Neutrophil (primary cell): ENCODE results near the gene AGA.

ENCODE experiments used
- H3K27ac ChIP-seq: fragments of 200-600 bp; sonication (generic); 2 replicates; pipeline ENCODE4 v1.5.1; 2016; ENCODE audit warnings: mild to moderate bottlenecking, moderate library complexity
- H3K27me3 ChIP-seq: fragments of 200-600 bp; sonication (generic); 2 replicates; pipeline ENCODE4 v1.6.0; 2016; ENCODE audit warnings: mild to moderate bottlenecking
- H3K36me3 ChIP-seq: fragments of 200-600 bp; sonication (generic); 2 replicates; pipeline ENCODE4 v1.5.1; 2017
- H3K4me1 ChIP-seq, 2 experiments: fragments of 200-600 bp in 1 of 2; sonication (generic) in 1 of 2; 1 replicate in 1 of 2; 2 replicates in 1 of 2; pipeline versions ENCODE4 v1.5.1 to v1.6.1; 2013 to 2016; ENCODE audit warnings: low read depth in 1 of 2, low read length in 1 of 2, mild to moderate bottlenecking in 1 of 2, moderate library complexity in 1 of 2; ENCODE audit not compliant: control insufficient read depth in 1 of 2, insufficient read depth in 1 of 2
- H3K4me3 ChIP-seq, 2 experiments: fragments of 200-600 bp in 1 of 2; sonication (generic) in 1 of 2; 1 replicate in 1 of 2; 2 replicates in 1 of 2; pipeline ENCODE4 v1.5.1; 2013 to 2016; ENCODE audit warnings: low read depth in 1 of 2, low read length in 1 of 2, mild to moderate bottlenecking in 1 of 2, moderate library complexity in 1 of 2
- H3K9me3 ChIP-seq: fragments of 200-600 bp; sonication (generic); 2 replicates; pipeline ENCODE4 v1.5.1; 2016
- CTCF ChIP-seq: fragments of 200-600 bp; sonication (generic); IDR thresholded peaks from 2 replicates; pipeline ENCODE4 v1.5.1; 2016; ENCODE audit warnings: antibody characterized with exemption

The AGA gene

GRCh38 chr4:177410566-177410965 is 31.7 kb downstream of the AGA start:
- Histone ChIP-seq H3K4me1 (no peaks in the 10 kb centered on the region), H3K36me3 (no peaks in the 10 kb centered on the region)
- TF ChIP-seq CTCF, result no peak

GRCh38 chr4:177408023-177408422 is 34.2 kb downstream of the AGA start:
- Histone ChIP-seq H3K27me3 (no peaks in the 10 kb centered on the region), H3K4me3 (no peak overlapping the region), H3K4me1 (no peaks in the 10 kb centered on the region), H3K27ac (no peak overlapping the region), H3K9me3 (no peaks in the 10 kb centered on the region), H3K36me3 (no peaks in the 10 kb centered on the region)
- no peak for TF ChIP-seq CTCF

More at GRCh38 chr4:177410566-177410965, 31.7 kb downstream of the AGA start:
- Histone ChIP-seq H3K27me3 (no peaks in the 10 kb centered on the region), H3K27ac (no peak overlapping the region), H3K9me3 (no peaks in the 10 kb centered on the region), H3K4me3 (no peak overlapping the region)

- Histone ChIP-seq H3K27me3 (no peaks in the 10 kb centered on the region), H3K27ac (no peak overlapping the region), H3K4me3 (no peak overlapping the region), H3K9me3 (no peaks in the 10 kb centered on the region), H3K4me1 (peaks cover 0 to 10% of the 10 kb centered on the region in 2 experiments), H3K36me3 (no peaks in the 10 kb centered on the region)
- TF ChIP-seq CTCF, result no peak
Observed at GRCh38 chr4:177405508-177405907, 36.7 kb downstream of the AGA start.

GRCh38 chr4:177404986-177405385 is 37.3 kb downstream of the AGA start:
- TF ChIP-seq CTCF, result no peak
- Histone ChIP-seq H3K9me3 (no peaks in the 10 kb centered on the region), H3K4me3 (no peak overlapping the region), H3K27me3 (no peaks in the 10 kb centered on the region), H3K27ac (no peak overlapping the region), H3K4me1 (peaks cover 0 to 15% of the 10 kb centered on the region in 2 experiments), H3K36me3 (no peaks in the 10 kb centered on the region)

GRCh38 chr4:177404342-177404741 is 37.9 kb downstream of the AGA start:
- no peak overlapping the region for H3K4me3 ChIP-seq
- H3K9me3 ChIP-seq, result no peaks in the 10 kb centered on the region
- no peak overlapping the region for H3K27ac ChIP-seq
- no peak for TF ChIP-seq CTCF
- no peaks in the 10 kb centered on the region for H3K27me3 ChIP-seq
- peaks cover 0 to 20% of the 10 kb centered on the region in 2 experiments for H3K4me1 ChIP-seq
- H3K36me3 ChIP-seq, result no peaks in the 10 kb centered on the region

- Histone ChIP-seq H3K27ac (no peak overlapping the region), H3K9me3 (no peaks in the 10 kb centered on the region), H3K4me1 (peaks cover 0 to 20% of the 10 kb centered on the region in 2 experiments), H3K4me3 (no peak overlapping the region), H3K27me3 (no peaks in the 10 kb centered on the region), H3K36me3 (no peaks in the 10 kb centered on the region)
- TF ChIP-seq CTCF, result no peak
Observed at GRCh38 chr4:177403746-177404145, 38.5 kb downstream of the AGA start.
